T follicular helper cell (primary cell): ENCODE results near the gene OR7C1.
"Not testable (repeated sequence)": the region's sequence is repeated elsewhere in the genome, so short reads cannot be mapped to it uniquely, and the experiment has no call there.

Source experiments
- DNase-seq: peaks from one replicate; pipeline ENCODE4 v3.0.0-alpha.2; 2020; ENCODE audit warnings: low read depth

Gene OR7C1

GRCh38 chr19:14784730-14785101, 50.3 kb downstream of the OR7C1 start:
- not testable (repeated sequence) for DNase-seq

- not testable (repeated sequence) for DNase-seq
Observed at GRCh38 chr19:14783410-14783998, 51.5 kb downstream of the OR7C1 start.

GRCh38 chr19:14782626-14783409, 52.2 kb downstream of the OR7C1 start:
- no peak for DNase-seq

- DNase-seq: not testable (repeated sequence)
Observed at GRCh38 chr19:14781713-14782536, 53.1 kb downstream of the OR7C1 start.

GRCh38 chr19:14780622-14781225, 54.3 kb downstream of the OR7C1 start:
- not testable (repeated sequence) for DNase-seq

GRCh38 chr19:14779151-14779550, 55.8 kb downstream of the OR7C1 start:
- no peak for DNase-seq

- not testable (repeated sequence) for DNase-seq
Observed at GRCh38 chr19:14778110-14778845, 56.7 kb downstream of the OR7C1 start, which contains the start of gene ADGRE2. Gene ADGRE2 (minus strand): TSS chr19:14778560. CDS start chr19:14776756, 1,804 bp downstream.

GRCh38 chr19:14777645-14778044, 57.3 kb downstream of the OR7C1 start:
- DNase-seq: not testable (repeated sequence)

- DNase-seq: no peak
Observed at GRCh38 chr19:14775869-14776586, 59.0 kb downstream of the OR7C1 start.

- not testable (repeated sequence) for DNase-seq
Observed at GRCh38 chr19:14775326-14775725, 59.7 kb downstream of the OR7C1 start.

GRCh38 chr19:14774373-14774772, 60.6 kb downstream of the OR7C1 start:
- no peak for DNase-seq

- not testable (repeated sequence) for DNase-seq
Observed at GRCh38 chr19:14773722-14774121, 61.3 kb downstream of the OR7C1 start.

- no peak for DNase-seq
Observed at GRCh38 chr19:14772995-14773394, 62.0 kb downstream of the OR7C1 start.

GRCh38 chr19:14772467-14772866, 62.5 kb downstream of the OR7C1 start:
- DNase-seq: no peak

- DNase-seq: no peak
Observed at GRCh38 chr19:14770944-14771839, 63.8 kb downstream of the OR7C1 start.

GRCh38 chr19:14770136-14770535, 64.8 kb downstream of the OR7C1 start:
- DNase-seq: no peak

- DNase-seq: no peak
Observed at GRCh38 chr19:14769201-14769600, 65.8 kb downstream of the OR7C1 start.

- no peak for DNase-seq
Observed at GRCh38 chr19:14768001-14768400, 67.0 kb downstream of the OR7C1 start.

GRCh38 chr19:14767466-14767971, 67.5 kb downstream of the OR7C1 start:
- DNase-seq: no peak
